Measurements from ENCODE around the gene UTP14A.
A peak's percentile ranks its signal among the peaks of the same experiment; 100 is the strongest.
"Not testable (repeated sequence)": the region's sequence is repeated elsewhere in the genome, so short reads cannot be mapped to it uniquely, and the experiment has no call there.

UTP14A gene, protein sequence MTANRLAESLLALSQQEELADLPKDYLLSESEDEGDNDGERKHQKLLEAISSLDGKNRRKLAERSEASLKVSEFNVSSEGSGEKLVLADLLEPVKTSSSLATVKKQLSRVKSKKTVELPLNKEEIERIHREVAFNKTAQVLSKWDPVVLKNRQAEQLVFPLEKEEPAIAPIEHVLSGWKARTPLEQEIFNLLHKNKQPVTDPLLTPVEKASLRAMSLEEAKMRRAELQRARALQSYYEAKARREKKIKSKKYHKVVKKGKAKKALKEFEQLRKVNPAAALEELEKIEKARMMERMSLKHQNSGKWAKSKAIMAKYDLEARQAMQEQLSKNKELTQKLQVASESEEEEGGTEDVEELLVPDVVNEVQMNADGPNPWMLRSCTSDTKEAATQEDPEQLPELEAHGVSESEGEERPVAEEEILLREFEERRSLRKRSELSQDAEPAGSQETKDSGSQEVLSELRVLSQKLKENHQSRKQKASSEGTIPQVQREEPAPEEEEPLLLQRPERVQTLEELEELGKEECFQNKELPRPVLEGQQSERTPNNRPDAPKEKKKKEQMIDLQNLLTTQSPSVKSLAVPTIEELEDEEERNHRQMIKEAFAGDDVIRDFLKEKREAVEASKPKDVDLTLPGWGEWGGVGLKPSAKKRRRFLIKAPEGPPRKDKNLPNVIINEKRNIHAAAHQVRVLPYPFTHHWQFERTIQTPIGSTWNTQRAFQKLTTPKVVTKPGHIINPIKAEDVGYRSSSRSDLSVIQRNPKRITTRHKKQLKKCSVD

DNA sequence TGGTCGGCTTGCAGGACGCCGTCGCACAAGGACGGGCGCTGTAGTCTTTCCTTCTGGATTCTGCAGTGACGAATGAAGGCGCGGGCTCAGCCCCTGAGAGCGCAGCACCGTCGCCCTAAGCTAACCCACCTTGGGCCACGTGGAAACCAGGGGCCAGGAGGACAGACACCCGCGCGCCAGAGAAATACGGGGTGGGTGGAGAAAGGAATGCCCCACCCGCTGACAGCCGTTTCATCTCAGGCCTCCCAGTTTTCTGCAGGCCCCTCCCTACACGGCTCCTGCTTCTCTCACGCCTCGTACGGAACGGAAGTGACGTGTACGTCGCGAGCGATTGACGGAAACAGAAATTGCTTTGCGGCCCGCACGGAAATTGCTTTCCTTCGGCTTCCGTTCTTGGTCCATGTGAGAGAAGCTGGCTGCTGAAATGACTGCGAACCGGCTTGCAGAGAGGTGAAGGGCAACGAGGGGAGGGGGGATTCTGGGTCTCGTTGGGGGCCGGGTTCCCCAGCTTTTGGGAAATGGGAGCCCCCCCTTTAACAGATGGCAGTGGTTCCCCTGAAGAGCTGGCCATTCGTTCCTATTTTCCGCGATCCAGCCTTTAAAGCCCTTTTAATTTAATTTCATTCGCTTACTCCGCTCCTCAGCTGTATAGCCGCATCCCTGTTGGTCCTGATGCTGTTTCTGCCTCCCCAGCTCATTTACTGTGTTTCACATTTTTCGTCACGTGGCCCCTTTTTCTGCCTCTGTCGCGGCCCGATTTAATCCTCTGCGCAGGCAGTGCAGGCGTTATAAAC is at the start of gene UTP14A:
UTP14A (plus strand) TSS at position 378 of the 794 bp plus-strand sequence; CDS start at position 425, 47 bp downstream.
- DNase-seq, result peak; percentile 86

DNA sequence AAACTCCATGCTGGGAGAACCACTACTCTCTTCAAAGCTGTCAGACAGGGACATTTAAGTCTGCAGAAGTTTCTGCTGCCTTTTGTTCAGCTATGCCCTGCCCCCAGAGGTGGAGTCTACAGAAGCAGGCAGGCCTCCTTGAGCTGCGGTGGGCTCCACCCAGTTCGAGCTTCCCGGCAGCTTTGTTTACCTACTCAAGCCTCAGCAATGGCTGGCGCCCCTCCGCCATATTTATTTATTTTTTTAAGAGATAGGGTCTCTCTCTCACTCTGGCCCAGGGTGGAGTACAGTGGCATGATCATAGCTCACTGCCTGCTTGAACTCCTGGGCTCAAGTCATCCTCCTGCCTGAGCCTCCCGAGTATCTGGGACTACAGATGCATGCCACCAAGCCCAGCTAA is 46.8 kb upstream of the UTP14A start:
- DNase-seq, result not testable (repeated sequence)

DNA sequence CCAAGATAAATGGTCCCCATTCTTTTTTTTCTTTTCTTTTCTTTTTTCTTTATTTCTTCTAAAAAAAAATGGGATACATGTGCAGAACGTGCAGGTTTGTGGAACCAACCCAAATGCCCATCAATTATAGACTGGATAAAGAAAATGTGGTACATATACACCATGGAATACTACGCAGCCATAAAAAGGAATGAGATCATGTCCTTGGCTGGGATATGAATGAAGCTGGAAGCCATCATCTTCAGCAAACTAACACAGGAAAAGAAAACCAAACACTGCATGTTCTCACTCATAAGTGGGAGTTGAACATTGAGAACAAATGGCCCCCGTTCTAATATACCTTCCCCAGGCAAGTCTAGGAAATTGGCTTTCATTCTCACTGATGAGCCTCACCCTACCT is 39.6 kb upstream of the UTP14A start:
- DNase-seq, result not testable (repeated sequence)

DNA sequence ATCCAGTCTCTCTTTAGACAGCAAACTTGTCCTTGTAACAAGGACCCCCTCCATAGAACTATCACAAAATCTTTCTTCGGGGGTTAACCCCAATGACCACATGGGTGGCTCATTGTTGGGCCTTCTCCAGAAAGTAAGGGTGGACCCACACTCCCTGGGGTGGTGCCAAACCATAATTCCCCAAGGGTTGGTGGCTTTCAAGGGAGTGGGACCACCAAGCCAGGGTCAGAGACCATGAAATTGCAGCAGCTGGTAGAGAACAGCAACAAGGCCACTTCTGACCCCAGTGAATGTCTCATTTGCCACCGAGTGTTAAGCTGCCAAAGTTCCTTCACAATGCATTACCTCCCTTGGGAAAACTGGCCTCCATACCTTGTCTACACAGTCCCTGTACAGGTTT is 33.4 kb upstream of the UTP14A start:
- no peak for DNase-seq

DNA sequence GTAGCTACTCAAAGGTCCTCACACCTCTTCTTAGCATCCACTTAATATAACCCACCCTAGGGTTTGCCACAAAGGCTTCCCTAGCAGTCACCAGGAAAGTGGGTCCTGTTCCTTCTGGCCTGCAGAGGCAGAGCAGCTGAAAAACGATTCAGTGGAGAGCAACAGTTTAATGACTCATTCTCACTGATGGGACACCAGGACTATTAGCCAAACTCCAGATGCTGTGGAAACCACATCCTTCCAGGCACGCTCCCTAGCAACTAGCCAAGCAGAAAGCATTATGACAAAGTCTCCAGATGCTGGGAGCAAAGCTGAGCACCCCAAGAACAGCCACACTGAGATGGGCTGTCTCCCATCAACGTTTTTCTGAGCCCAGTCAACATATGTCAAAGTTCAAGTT is 30.3 kb upstream of the UTP14A start:
- no peak for DNase-seq

DNA sequence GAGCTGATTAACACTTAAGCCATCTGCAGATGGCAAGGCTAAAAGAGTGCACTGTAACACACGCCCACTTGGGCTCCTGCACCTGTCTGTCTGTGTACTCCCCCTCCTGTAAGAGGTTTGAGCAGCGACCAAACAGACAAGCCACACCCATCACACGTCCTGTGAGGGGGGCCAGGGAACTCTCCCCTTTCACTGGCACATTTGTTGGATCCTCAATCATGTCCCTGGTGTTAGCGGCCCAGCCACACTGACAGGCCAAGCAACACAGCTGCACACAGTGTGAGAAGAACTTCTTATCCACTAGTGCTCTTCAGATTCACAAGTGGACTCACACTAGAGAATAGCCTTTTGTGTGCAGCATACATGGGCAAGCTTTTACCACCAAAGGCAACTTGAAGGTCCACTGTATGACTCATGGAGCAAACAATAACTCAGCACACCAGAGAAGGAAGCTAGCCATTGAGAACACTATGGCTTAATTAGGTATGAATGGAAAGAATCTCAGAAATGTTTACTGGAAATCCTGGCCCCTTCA is 29.1 kb upstream of the UTP14A start:
- DNase-seq, result no peak

DNA sequence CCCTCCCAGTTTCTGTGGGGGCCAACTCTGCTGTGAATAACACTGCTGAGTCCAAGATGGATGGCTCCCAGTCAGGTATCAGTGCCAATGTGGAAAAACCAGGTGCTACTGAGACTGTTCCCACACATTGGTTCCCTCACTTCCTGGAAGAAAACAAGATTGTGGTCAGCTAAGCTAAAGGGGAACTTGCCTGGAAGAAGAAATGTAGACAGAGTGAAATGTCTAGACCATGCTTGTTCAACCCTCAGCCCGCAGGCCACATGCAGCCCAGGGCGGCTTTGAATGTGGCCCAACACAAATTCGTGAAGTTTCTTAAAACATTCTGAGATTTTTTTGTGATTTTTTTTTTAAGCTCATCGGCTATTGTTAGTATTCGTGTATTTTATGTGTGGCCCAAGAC is 28.6 kb upstream of the UTP14A start:
- no peak for DNase-seq

DNA sequence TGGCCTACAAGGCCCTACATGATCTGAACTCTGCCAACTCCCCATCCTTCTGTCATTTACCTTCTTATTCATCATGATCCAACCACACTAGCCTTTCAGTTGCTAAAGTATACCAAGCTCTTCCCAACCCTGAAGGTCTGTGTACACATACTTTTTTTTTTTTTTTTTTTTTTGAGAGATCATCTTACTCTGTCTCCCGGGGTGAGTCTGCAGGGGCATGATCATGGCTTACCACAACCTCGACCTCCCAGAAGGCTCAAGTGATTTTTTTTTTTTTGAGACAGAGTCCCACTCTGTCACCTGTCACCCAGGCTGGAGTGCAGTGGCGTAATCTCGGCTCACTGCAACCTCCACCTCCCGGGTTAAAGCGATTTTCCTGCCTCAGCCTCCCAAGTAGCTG is 5.9 kb upstream of the UTP14A start:
- no peak for DNase-seq

DNA sequence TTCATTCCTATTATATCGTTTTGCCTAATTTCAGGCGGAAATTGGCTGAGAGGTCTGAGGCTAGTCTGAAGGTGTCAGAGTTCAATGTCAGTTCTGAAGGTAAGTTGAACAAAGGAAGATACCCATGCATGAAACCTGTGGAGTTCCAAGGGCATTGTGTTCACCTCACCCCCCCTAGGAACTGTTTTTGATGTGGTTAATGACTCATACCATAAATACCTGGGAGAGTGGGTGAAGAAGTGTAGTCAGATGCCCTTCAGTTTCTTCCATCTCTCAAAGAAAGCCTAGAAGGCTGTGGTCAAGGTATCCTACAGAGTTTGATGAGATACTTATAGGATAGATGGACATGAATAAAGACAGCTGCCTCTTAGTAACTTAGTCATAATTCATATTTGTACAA is 2.7 kb downstream of the UTP14A start:
- no peak for DNase-seq

DNA sequence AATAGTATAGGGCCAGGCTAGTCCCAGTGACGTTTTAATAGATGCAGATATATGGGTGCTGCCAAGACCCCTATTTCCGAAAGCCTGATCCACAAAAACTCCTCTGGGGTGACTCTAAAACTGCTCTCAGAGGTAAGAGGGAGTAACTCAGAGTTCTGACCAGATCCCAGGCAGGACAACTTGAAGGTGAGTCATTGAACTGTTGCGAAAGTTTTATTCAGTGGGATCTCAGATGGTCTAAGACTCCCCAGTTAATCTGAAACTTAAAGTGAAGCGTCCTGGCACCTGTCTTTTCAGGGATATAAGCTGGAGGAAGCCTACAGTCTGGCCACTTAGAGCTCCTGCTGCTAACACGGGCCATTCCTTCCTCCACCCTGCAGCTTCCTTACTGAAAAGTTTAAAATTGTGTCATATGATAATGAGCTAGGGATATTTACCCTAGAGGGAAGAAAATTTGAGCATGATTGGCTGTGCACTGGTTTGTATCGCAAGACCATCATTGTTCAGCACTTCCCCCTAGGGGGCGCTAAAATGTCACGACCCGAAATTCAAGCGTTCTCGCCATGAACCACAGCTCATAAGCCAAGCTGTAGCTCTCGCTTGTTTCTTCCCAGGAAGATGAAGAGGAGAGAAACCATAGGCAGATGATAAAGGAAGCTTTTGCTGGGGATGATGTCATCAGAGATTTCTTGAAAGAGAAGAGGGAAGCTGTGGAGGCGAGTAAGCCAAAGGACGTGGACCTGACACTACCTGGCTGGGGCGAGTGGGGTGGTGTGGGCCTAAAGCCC is 19.5 kb downstream of the UTP14A start:
- DNase-seq, result peak; percentile 74

DNA sequence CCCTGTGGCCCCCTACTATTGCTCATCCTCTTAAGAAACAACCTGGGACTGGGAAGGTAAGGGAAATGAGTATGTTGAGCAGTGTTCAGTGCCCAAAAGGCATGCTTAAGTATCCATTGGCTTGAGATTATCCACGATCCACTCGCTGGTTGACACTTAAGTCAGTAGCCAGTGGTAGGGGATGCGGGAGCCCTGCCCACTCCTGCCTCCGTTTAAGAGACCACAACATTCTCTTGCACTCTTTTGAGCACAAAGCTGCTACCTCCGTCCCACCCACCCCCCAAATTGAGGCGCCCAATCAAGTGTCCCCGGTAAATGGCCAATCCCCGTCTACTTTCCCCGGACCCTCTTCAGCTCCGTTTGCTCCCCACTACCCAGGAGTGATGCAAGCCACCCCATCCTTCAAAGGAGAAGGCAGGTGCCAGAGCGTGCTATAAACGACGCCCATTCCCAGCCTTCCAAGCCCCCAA is 25.0 kb downstream of the UTP14A start:
- no peak for DNase-seq

DNA sequence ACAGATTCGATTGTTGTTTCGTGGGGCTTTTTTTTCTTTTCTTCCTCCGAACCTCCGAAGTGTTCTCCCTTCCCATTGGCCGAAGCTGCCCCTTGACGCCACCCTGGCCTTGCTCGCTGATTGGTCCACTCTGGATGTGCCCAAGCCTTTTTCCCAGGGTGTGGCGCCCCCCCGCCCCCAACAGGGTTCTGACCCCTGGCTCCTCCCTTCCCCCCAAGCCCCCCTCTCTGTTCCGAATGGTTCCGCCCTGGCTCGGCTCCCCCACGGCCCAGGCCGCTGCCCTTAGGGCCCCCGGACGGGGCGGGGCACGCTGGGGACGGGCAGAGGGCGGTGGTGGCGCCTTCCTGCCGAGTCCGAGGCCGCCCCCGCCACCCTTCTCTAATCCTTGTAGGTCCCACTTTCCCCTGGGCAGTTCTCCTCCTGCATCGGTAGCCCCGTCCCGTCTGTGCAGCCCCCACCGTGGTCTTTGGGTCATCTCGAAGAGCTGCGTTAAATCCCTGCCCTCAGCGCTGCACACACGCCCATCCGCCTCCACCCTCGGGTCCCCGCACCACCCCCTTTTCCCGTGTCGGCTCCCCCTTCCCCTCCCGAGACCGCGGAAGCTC is 25.5 kb downstream of the UTP14A start:
- DNase-seq, result peak; percentile 90

DNA sequence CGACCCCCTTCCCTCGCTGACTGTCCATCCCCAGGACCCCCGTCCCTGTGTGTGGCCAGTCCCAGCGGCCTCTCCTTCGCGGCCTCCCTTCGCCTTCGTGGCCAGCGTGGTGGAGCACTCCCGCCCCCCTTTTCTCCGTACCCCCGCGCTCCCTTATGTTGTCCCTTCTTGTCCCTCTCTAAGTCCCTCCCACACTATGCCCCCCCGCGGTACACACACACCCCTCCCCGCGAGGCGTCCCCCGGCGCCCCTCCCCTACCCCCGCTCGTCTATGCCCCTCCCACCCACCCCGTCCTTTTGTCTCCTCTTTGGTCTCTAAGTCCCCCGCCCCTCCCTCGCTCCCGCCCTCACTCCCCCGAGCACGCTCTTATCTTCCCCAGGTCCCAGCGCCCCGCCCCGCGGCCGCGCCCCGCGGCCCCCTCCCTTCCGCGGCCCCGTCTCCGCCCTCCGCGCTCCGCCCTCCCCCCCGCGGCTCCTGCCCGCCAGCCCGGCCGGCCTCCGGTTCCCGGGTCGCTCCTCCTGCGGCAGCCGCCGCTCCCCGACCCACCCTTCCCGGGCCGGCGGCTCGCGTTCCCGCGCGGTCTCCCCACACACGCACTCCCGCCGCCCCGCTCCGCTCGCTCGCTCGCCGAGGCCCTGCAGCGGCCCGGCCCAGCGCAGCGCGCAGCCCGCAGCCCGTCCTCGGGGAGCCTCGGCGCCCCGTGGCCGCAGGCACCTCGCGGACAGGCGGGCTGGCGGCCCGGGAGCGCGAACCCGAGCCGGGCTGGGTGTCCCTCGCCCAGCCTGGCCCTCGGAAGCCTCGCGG is 26.3 kb downstream of the UTP14A start:
- peak; percentile 92 for DNase-seq

DNA sequence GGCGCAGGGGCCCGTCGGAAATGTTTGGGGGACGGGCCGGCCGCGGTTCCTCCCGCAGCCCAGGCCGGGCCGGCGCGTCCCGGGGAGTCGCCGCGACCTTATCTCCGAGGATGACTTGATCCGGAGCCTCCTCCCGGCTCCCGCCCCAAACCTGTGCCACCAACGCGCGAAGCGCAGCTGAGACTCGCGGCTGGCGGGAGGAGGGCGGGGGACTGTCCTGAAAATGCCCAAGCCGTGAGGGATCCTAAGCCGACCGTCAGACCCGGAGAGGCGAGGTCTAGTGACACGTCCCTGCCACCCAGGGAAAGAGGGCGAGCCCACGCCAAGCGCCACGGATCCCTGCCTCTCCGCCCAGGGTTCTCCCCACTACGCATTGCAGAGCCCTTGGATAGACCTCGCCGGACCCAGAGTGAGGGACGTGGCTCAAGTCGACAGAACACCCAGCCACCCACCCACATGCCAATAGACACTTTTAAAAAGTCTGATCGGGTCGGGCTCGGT is 26.9 kb downstream of the UTP14A start:
- no peak for DNase-seq

DNA sequence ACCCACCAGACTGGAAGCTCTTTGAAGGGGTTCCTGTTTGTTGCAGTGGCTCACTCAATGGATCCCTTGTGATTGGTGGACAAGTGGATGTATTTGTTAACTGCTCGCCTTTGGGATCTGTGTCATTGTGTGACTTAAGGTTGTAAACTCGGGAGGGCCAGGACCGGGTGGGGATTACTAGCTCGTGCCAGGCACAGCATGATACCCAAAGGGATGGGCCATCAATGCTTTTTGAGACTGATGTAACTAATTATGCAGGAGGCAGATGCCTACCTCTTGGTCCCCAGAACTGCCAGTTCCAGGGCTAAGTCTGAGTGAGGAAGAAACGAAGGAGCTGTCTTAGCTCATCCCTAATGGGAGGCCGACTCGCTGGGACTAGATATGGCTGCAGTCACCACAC is 27.7 kb downstream of the UTP14A start:
- no peak for DNase-seq

DNA sequence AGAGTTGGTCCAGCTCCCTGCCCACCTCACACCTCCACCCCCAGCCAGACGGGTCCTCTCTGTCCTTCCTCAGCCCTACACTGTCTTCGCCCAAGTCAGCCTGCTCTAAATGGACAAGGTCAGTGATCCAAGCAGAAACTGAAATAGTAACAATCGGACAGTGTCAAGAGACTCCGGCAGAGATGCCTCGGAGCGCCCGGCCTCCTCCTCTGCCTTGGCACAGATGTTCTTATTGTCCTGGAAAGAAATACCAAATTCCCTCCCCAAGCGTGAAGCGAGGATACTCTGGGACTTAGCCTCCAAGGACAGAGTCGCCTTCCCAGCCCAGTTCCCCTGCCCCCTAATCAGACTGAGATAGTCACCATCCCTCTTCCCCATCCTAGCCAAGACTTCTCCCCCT is 28.5 kb downstream of the UTP14A start:
- DNase-seq, result no peak

DNA sequence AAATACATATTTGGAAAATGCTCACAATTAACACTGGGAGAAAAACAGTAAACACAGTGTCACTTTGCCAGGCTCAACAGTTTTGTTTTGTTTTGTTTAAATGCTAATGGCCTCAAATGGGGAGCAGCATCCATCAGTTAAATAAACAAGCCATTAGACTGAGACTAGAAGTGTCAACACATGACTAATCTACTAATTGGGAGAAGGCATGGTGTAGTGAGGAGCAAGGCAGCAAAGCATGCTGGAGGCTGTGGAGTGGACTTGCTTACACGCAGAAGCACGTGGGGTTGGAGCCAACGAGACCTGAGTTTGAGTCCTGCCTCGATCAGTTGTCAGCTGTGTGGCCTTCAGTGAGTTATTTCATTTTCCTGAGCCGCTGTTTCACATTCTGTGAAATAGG is 29.0 kb downstream of the UTP14A start:
- DNase-seq, result no peak

DNA sequence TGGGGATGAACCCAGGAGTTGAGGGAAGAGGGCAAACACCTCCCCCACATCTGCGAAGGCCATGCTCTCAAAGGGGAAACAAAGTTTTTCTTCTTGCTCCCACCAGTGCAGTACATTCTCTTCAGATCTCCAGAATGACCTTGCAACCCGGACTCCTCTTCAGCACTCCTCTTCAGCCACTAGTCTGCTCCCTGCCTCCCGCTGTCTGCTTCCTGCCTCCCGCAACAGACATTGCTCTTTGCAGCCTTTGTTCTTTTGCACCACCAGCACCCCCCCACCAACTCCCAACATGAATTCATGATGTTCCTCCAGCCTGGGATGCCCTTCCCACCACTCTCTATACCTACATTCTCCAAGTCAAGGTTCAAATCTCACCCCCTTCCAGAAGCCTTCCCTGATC is 32.1 kb downstream of the UTP14A start:
- DNase-seq, result no peak

DNA sequence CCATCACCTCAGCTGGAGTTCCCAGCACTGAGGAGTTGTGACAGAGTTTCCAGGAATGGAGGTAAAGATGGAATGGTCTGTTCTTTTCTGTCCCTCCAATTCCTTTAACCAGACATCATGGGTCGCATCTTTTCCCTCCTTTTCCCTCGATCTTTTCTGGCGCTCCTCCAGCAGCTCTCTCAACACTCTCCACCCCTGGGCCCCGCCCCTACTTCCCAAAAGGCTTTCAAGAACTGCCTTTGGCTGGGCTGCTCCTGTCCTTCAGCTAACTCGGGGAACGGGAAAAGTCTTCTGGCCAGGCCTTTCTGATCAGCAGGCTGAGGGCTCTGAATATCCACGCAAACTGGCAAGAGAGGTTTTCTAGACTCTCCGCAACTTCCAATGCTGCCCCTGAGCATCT is 34.0 kb downstream of the UTP14A start:
- no peak for DNase-seq

DNA sequence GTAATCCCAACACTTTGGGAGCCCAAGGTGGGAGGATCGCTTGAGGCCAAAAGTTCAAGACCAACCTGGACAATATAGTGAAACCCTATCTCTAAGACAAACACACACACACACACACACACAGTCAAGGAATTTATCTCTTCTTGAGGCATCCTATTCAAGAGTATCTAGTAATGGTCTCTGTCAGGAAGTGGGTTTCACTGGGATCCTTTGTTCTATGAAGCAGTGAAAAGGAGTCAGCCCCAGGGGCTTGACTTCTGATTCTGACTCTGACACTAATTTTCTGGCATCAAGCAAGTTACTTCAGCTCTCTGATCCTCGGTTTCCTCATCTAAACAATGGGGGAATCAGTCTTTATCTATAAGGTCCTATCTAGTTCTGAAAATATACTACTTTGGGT is 34.8 kb downstream of the UTP14A start:
- no peak for DNase-seq

DNA sequence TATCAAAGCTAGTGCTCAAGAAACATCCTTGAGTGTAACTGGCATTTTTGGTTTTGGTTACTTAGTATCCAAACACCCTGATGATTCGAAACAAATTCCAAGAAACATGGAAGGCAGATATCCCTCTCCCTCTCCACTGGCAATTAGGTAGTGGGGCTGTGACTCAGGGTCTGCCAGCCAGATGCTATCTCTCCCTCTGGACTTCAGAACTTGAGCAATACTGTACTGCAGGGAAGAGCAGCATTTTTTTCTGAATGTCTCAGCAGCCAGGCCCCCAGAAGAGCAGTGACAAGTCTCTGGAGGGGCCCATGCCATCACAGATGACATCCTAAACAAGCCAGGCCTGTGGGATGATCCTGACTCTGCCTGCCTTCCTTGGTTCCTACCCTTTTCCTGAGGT is 39.2 kb downstream of the UTP14A start:
- DNase-seq, result no peak
